OCI-LY3 (cell line): ENCODE measurements around the gene EMSY.

Experiments
- CTCF ChIP-seq: fragments of 200-600, 300-600 bp; sonication (generic); IDR thresholded peaks from 2 replicates; pipeline ENCODE4 v1.5.1; 2014; ENCODE audit warnings: antibody characterized with exemption, low read length, low read depth
- EZH2phosphoT487 ChIP-seq: fragments of 200-600 bp; shearing (Covaris generic); IDR thresholded peaks from 2 replicates; pipeline ENCODE4 v1.6.1; 2018; ENCODE audit warnings: antibody characterized with exemption, mixed run types, low read depth

- TF ChIP-seq CTCF (no peak), EZH2phosphoT487 (no peak)
Observed at GRCh38 chr11:76496174-76496573, 51.4 kb downstream of the EMSY start.
